GM12892 (cell line): Measurements from ENCODE around the gene SMYD4.

Experiments used
- POLR2A ChIP-seq: IDR thresholded peaks from 2 replicates; pipeline ENCODE4 v1.6.1; 2011; ENCODE audit warnings: low read depth, low read length, control low read depth
- POLR2AphosphoS5 ChIP-seq: IDR thresholded peaks from 2 replicates; pipeline ENCODE4 v1.6.1; 2011; ENCODE audit warnings: low read depth, low read length, control low read depth

- TF ChIP-seq POLR2A (no peak), POLR2AphosphoS5 (no peak)
Measured at GRCh38 chr17:1765576-1765975, 64.1 kb downstream of the SMYD4 start.
